C4-2B (cell line): ENCODE data around the gene LIN7A.

ENCODE experiments used
- H3K27ac ChIP-seq: fragments of 450-650 bp; 2 replicates; pipeline ENCODE4 v1.5.1; 2017
- ZFX ChIP-seq: fragments of 450-650 bp; IDR thresholded peaks from 2 replicates; pipeline ENCODE4 v1.6.1; 2017
- TF ChIP-seq, protein P1 (sequence below): fragments of 450-650 bp; conservative IDR thresholded peaks from 2 replicates; pipeline ENCODE4 v1.5.1; 2017; ENCODE audit warnings: mild to moderate bottlenecking

The LIN7A gene

DNA sequence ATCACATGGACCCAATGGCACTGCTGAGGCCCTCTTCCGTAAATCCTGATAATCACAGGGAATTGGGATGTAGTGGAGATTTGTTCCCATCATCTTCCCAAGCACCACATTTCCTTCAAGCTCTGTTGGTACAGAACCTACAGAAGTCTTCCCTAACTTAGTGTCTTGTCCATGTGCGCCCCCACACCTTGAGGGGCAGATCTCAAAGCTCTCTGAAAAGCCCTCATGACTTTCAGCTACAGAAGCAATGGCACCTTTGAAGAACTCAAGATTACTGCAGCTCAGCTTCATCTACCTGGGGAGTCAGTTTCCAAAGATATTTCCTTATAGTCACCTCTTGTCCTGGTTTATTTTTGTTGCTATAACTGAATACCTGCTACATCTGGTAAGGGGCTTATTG, 166.8 kb downstream of the LIN7A start:
- H3K27ac ChIP-seq, result no peak overlapping the region
- no peak for TF ChIP-seq ZFX
- TF ChIP-seq, protein P1, sequence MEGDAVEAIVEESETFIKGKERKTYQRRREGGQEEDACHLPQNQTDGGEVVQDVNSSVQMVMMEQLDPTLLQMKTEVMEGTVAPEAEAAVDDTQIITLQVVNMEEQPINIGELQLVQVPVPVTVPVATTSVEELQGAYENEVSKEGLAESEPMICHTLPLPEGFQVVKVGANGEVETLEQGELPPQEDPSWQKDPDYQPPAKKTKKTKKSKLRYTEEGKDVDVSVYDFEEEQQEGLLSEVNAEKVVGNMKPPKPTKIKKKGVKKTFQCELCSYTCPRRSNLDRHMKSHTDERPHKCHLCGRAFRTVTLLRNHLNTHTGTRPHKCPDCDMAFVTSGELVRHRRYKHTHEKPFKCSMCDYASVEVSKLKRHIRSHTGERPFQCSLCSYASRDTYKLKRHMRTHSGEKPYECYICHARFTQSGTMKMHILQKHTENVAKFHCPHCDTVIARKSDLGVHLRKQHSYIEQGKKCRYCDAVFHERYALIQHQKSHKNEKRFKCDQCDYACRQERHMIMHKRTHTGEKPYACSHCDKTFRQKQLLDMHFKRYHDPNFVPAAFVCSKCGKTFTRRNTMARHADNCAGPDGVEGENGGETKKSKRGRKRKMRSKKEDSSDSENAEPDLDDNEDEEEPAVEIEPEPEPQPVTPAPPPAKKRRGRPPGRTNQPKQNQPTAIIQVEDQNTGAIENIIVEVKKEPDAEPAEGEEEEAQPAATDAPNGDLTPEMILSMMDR, result no peak

DNA sequence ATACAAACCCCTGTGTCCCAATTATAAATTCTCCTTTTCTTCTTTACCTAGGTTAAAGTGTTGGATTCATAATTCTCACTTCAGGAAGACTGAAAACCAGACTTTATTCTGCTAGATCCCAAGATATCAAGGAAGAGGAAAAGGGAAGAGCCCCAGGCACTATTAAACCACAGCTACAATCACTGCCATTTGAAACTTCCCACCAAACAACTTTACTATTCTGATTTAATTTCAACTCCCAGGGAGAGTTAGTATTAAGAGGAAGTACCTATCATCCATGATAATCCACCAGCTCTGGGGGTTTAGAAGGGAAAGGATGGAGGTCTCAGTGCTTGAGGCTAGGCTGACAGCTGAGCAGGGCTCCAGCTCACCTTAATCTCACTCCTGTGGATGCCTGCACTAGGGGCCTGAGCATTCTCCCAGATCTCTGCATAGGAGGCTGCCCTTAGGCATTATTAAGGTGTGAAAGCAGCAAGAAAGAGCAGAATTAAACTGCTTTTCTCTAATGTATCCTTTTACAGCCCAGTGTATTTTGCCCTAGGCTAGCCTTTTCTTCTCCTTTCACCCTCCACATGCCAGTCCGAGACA, 168.1 kb downstream of the LIN7A start:
- TF ChIP-seq ZFX, result no peak
- TF ChIP-seq, protein P1, result no peak
- no peak overlapping the region for H3K27ac ChIP-seq

DNA sequence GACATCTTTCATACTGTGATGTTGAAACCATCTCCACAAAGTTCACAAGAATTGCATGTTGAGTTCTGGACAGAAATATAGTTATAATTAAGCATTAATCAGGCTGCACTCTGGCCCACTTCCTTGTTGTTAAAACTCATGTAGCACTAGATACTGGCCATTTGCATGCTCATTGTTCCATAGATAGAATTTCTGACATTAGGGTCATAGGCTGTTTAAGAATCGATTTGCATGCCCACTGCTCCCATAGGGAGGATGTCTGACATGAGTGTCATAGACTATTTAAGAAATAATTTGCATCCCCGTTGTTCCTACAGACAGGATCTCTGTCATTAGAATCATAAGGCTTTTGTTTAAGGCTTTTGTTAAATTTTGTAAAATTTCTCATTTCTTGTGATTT, 170.8 kb downstream of the LIN7A start:
- no peak overlapping the region for H3K27ac ChIP-seq
- TF ChIP-seq, protein P1, result no peak
- TF ChIP-seq ZFX, result no peak

DNA sequence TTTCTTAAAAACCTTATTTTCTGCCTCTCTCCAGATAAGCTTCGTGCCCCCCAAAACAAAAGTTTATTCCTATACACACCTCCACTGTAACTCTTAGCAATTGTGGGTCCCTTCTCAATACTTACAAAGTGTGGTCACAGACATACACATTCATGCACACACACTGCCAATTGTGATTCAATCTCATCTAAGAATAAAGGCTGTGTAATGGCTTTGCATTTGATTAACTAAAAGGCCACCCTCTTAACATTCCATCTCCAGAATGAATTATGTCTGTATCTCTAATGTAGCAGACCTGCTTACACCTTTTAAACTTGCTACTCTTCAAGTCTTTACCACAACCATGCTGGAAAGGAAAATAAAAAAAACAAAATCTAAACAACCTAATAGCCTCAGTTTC, 171.5 kb downstream of the LIN7A start:
- no peak overlapping the region for H3K27ac ChIP-seq
- TF ChIP-seq ZFX, result no peak
- TF ChIP-seq, protein P1, result no peak

DNA sequence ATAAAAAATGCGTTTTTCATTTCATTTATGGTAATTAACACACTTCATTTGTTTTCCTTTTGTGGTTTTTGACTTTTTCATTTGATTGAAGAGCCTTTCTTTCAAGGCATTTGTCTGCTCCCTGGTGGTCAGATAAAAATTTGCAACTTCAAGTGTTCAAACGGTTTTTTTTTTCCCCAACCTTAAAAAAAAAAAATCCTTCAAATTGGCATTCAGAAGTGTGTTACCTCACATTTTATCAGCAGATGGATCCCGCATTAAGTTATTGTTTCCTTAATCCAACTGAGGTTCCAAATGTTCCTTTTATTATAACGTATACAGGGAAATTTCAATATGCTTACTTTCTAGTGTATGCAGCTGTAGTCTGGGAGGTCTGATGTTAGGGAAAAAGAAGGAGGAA, 173.9 kb downstream of the LIN7A start:
- H3K27ac ChIP-seq, result no peak overlapping the region
- TF ChIP-seq, protein P1, result peak; percentile 71
- no peak for TF ChIP-seq ZFX

DNA sequence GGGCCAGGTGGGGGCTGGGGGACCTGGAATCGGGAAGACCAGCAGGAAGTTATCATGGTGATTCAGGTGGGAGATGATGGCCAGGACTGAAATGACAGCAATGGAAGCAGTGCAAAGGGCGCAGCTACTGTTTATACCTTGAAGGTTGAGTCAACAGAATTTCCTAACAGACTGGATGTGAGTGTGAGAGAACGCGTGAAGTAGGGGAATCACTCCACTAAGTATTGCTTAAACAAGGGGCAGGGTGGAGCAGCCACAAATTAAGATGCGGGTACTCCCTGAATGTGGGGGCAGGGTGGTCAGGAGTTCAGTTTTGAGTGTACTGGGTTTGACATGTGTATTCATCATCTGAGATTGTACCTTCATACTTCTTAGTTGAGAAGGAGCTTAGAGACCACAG, 175.9 kb downstream of the LIN7A start:
- TF ChIP-seq, protein P1, result no peak
- H3K27ac ChIP-seq, result peak overlapping the region; percentile 0; the same call in 1 of the 2 replicates

DNA sequence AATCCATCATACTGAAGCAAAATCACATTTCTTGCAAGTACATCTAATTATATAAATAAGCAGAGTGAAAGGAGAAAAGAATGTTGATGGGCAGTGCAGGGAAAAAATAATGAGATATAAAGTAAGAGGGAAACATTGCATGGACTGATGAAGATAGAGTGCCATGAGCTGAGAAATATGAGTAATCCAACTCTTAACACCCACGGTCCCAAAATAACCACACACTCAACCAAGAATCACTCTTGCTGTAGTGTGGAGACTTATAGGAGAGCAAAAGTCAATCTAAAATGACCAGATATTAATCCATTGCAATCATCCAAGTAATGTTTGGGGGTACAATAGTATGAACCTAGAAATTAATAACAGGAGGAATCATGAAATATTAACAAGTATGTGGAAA, 180.9 kb downstream of the LIN7A start:
- H3K27ac ChIP-seq, result no peak overlapping the region
- no peak for TF ChIP-seq ZFX
- TF ChIP-seq, protein P1, result no peak
